AG09309 (cell line): ENCODE results near the gene GNA14.
"Not testable (repeated sequence)": the region's sequence is repeated elsewhere in the genome, so short reads cannot be mapped to it uniquely, and the experiment has no call there.

Experiments used
- DNase-seq: peaks from one replicate; pipeline ENCODE4 v3.0.0-alpha.2; 2010; ENCODE audit warnings: low read depth
- H3K4me3 ChIP-seq: 2 replicates; pipeline ENCODE4 v1.5.1; 2011; ENCODE audit warnings: mild to moderate bottlenecking, low read depth, low read length, moderate library complexity; ENCODE audit not compliant: control insufficient read depth
- TF ChIP-seq, protein P1 (sequence below): IDR thresholded peaks from 2 replicates; pipeline ENCODE4 v1.5.1; 2011; ENCODE audit warnings: mild to moderate bottlenecking, low read depth, low read length, inconsistent platforms; ENCODE audit not compliant: insufficient read depth, control insufficient read depth; ENCODE audit errors: missing control alignments

Gene GNA14

DNA sequence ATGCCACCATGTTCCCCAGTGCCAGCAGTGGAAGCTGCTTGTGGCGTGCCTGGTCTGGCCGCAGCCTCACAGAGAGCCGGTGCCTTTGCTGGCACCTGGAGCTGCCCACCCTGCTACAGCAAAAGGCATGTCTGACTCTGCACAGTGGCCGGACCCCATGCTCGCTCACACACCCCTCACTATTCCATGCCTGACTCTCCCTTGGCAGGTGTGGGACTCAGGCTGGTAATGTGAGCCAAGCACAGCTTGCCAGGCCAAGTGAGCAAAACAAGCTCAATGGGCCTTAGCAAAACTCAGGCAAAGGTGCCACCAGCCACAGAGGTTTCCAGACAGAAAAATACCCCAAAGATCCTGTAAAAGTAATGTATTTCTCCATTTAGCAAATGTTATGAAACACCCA is 15.5 kb downstream of the GNA14 start:
- TF ChIP-seq, protein P1, sequence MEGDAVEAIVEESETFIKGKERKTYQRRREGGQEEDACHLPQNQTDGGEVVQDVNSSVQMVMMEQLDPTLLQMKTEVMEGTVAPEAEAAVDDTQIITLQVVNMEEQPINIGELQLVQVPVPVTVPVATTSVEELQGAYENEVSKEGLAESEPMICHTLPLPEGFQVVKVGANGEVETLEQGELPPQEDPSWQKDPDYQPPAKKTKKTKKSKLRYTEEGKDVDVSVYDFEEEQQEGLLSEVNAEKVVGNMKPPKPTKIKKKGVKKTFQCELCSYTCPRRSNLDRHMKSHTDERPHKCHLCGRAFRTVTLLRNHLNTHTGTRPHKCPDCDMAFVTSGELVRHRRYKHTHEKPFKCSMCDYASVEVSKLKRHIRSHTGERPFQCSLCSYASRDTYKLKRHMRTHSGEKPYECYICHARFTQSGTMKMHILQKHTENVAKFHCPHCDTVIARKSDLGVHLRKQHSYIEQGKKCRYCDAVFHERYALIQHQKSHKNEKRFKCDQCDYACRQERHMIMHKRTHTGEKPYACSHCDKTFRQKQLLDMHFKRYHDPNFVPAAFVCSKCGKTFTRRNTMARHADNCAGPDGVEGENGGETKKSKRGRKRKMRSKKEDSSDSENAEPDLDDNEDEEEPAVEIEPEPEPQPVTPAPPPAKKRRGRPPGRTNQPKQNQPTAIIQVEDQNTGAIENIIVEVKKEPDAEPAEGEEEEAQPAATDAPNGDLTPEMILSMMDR, result no peak
- DNase-seq, result no peak
- H3K4me3 ChIP-seq, result no peak overlapping the region

GRCh38 chr9:77628864-77629263 is 19.3 kb downstream of the GNA14 start:
- H3K4me3 ChIP-seq, DNase-seq: not testable (repeated sequence)

GRCh38 chr9:77616191-77616590 is 31.9 kb downstream of the GNA14 start:
- TF ChIP-seq, protein P1, result no peak
- no peak overlapping the region for H3K4me3 ChIP-seq
- no peak for DNase-seq

GRCh38 chr9:77614645-77615044 is 33.5 kb downstream of the GNA14 start:
- H3K4me3 ChIP-seq, result no peak overlapping the region
- TF ChIP-seq, protein P1, result no peak
- DNase-seq, result no peak

DNA sequence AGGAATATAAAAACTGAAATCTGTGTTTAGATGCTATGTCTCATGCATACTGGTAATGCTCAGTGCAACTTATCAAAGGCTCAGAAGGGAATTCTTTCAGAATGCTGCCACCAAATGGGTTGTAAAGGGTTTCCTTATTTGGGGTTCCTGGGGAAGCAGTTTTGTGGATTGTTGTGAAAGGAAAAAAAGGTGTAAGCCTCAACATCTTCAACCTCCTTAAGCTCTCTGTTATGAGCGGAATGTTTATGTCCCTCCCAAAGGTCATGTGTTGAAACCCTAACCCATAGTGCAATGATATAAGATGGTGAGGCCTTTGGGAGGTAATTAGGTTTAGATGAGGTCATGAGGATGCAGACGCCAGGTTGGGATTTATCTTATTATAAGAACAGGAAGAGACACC is 41.6 kb downstream of the GNA14 start:
- DNase-seq, result no peak
- TF ChIP-seq, protein P1, result no peak
- H3K4me3 ChIP-seq, result no peak overlapping the region

DNA sequence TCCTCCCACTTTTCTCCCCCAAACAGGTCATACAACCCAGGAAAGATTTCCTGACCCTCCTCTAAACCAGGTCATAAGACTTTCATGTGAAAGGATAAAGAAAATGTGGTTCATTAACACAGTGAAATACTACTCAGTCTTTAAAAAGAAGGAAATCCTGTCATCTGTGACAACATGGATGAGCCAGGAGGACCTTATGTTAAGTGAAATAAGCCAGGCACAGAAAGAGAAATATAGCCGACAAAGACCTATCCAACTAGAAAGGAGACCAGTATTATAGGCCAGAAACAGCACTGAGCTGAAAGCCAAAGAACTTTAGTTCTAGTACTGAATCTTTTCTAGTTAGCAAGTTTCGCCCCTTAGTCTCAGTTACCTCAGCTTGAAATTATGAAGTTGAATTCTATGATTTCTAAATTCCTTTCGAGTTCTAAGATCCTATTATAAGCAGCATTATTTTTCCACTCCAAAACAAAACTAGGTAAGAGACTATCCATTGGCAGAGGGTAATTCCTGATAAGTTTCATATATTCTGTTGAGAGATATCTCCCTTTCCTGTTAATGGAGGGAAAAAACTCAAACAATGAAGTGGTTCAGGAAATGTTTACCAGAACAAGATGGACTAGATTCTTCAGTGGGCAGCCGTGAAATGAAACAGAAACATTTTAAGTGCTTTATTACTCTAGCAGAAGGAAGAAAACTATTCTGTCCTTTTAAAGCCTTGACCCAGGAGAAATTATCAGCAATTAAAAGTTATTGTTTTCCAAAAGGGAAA is 42.5 kb downstream of the GNA14 start:
- TF ChIP-seq, protein P1, result no peak
- no peak for DNase-seq

DNA sequence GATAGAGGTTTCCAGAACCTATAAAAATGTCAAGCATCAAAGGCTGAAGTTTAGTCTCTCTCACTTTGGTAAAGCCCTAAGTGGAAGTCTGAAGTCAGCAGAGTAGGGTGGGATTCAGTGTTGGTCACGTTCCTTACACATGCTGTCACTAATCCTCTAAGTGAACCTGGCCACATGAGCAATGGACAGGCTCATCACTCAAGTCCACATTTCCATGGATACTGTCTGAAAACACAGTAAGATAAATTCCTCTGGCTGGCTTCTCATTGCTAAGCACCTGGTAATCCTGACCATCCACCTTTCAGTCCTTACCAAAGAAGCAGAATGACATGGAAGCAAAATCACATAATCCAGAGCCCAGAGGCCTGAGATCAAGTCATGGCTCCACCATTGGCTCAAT is 43.8 kb downstream of the GNA14 start:
- no peak overlapping the region for H3K4me3 ChIP-seq
- TF ChIP-seq, protein P1, result no peak
- no peak for DNase-seq

More for the DNA sequence above, 42.5 kb downstream of the GNA14 start:
- H3K4me3 ChIP-seq, result no peak overlapping the region
